Activated CD4-positive, CD25-positive, alpha-beta regulatory T cell (primary cell): ENCODE results near the gene SNAP25.

ENCODE experiments used
- DNase-seq, 4 experiments: peaks; one replicate each; lab custom pipeline; 2025; lab: John Stamatoyannopoulos, UW

The SNAP25 gene

DNA sequence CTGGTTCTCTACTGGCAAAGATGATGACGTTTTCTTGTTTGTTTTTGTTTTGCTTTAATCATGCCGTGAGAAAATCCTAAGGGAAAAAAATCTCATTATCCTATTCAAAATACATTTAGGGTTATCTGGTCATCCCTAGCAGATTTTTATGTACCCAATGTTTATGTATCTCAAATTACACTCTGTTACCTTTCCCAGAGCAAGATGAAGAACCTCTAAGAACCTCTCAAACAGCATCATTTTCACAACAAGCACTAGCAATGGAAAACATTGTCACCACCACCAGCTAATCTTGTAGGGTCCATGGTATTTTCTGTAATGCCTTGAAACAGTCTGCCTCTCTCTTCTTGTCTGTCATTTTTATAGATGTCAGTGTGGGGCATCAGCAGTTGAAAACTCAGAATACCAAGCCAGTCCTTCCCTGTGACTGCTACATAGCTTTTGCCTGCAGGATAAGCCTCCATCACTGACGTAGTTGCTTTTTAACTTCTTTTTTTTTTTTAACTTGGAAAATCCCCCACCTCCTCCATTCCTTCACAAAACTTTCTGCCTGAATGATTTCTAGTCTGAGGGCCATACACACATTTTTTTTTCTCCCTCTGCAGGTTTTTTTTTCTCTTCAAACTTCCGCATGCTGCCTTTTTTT is 2.4 kb upstream of the SNAP25 start:
- DNase-seq: no peak

DNA sequence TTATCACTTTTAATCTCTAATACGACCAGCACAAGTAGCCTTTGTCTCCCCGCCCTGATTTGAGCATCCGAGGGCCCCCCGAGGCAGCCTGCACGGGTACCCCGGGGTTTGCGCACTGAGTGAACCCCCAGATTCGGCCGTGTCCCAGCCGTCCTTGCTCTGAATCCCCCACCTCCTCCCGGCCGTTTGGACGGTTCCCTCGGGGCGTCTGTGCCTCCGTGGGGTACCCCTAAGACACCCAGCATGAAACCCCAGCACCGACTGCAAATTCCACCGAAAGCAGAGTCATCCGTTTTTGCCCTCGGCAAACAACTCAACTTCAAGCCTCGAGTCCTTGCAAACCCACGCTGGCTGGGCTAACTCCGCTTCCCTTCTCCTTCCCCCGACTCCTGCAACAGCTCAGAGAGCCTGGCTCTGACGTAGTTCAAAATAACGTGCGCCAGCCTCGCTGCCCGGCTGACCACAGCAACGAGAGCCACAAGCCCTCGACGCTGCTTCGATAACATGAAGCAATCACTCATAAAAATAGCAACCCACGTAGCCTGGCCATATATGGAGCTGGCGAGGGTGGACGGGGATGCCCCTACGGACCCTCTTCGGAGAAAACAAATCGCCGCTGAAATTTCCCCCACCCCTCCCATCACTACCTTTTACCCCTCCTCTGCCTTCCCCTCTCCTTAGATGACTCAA is 764 bp upstream of the SNAP25 start:
- DNase-seq: no peak

DNA sequence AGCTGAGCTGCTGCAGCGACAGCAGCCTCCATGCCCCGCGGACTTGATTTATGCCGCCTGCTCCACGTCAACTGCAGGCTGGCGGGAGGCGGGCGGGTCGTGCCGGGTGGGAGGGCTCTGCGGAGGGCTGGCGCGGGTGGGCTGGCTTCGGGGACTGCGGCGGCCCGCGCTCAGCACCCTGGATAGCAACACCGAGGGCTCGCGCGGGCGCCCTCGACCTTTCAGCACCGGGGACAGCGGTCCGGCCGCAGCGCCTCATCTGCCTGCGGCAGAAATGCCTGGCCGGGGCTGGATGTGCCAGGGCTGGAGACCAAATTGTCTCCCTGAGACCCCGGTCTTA is 792 bp downstream of the SNAP25 start:
- peak; percentile 3 to 27 (median 16) for DNase-seq

DNA sequence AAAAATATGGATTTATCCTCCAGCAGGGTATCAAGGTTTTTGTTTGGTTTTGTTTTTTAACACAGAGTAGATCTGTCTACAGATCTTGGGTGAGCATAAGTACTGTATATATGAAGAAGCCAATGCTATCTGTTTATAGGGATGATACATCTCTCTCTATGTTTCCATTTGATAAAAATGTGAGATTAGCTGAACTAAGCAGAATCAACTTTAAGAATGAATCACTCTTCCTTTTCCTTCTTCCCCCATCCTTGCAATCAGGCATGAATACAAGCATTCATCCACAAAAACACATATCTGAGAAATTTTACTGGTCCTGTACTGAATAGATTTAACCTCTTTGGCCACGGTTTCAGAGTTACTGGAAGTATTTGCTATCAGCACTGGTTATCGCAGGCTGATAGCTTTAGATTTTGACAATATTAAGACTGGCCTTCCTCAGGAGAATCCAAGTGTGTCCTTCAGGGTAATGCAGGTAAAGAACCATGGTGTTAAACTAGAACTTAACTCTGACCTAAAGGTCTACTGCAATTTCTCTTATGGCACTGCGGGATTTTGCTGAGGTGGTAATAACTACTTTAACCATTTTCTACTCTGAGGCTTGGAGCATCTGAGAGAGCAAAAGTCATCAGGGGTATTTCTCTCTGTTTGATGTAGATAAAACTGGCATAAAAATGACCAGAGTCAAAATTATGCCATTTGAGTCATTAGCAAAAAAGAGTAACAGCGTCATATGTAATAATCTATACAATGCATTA is 1.5 kb downstream of the SNAP25 start:
- DNase-seq: no peak

DNA sequence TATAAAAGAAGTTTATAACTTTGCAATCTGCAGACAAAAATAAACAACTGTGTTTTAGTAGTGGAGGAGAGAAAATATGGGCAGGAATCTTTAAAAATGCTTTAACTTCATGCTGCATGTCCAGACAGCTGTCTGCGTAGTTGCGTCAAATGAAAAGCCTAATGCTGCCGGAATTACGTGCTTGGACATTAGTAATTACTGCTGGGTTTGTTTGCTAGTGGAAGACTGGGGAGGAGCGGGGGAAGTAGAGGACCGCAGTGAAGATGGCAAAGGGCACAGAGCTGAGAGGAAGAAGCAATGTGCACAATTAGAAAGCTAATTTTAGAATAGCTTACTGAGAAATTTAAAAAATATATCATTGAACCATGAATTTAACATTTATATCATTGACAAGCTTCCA is 2.4 kb downstream of the SNAP25 start:
- DNase-seq: no peak

DNA sequence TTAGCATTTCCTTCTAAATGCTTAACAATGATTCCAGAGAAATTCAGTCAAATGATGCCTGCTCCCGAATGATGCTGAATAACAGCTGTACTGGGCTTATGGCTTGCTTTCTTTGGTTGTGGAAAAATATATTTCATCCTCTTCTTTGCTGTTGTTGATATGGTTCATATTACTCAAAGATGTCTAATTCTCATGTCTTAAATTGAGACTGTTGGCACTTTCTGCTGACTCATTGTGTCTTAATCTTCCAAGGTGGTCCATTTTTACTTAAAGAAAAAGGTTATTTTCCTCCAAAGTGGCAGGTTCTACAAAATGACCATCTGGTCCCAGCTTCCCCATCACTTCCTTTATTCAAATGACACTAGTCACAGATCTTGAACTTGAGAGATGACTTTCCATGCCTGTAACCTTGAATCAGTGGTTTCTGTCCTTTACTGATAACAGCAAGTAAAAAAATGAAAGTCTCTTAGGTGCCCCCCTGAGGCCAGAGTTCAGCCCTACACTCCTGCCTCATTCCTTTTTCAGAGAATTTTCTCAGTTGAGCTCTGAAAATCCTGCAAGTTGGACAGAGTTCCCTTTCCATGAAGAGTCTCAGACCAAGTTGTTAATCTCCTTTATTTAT is 6.9 kb downstream of the SNAP25 start:
- no peak for DNase-seq

DNA sequence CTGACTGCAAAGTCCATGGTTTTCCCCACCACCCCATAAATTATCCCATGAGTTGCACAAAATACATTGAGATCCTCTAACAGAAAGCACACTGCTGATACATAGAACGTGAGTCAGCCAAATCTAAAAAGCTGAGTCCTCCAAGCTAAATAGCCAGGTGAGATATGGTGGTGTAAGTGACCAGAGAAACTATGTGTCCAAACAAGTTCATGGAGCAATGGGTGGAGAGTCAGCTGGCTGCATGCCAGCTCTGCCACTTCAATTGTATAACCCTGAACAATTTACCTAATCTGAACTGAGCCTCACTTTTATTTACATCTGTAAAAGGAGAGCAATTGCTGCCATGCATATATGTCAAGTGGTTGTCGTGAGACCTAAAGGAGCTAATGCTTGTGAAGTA is 9.7 kb downstream of the SNAP25 start:
- no peak for DNase-seq

DNA sequence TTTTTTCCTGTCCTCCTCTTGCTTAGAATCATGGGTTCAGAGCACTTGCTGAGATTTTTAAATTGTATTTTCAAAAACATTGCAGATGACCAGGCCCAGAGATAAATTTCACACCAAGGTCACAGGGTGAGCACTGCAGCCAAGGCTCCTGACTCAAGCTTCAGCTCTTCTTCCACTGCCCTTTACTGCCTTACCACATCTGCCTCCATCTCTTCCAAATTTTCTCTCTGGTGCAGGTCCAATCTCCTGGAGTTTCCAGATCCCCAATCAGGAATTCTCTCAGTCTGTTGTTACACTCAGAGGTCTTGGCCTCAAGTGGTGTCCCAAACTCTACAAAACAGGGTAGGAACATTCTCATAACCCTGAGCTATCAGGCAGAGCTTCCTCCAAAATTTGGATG is 12.7 kb downstream of the SNAP25 start:
- DNase-seq: no peak

DNA sequence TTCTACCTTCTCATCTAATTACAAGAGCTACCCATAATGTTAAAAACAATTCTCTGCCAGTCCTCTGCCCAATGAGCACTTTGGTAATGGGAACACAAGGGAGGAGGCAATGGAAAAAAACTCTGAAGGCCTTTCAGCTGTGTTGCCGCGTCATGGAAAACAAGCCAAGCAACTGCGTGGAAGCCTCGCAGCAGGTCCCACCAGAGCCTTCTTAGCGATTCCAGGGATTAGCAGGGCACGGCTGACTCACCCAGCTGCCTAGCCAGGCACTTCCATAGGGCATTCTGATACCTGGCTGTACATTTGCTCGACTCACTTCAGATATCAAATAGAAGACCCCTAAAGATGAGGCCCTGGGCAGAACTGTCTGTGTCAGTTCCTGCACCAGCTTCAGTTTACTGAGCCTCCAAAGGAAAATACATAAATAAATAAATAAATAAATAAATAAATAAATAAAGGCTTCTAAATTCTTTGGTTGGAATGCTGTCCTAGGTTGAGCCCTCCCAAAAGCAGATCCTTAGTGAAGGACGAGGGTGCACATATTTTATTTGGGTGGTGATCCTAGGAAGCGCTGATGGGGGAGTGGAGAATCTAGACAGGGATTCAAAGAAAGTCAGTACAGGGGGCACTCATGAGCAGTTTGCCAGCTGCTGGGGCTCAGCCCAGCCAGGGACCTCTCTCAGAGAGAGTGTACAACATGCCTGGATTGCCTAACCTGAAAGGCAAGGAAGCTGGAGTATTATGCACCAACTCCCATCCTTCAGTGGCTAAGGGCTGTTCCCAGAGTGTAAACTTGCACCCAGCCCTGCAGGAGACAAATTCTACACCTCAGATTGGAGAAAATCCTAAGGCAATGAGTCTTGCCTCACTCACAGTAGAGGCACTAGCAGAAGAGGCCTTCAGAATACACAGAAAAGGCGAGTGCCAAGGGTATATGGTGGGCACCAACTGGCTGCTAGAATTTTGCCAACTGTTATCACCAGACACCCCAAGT is 18.2 kb downstream of the SNAP25 start:
- no peak for DNase-seq

DNA sequence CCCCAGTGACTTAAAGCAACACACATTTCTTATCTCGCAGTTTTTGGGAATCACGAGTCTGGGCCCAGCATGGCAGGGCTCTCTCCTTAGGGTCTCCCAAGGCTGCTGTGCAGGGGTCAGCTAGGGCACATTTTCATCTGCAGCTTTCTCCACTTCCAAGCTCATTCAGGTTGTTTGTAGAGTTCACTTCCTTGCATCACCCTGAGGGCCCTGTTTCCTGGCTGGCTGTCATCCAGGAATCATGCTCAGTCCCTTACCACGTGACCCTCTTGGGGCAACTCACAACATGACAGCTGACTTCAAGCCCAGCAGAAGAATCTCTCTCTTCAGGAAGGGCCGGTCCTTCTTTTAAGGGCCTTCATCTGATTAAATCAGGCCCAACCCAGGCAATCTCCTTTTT is 21.3 kb downstream of the SNAP25 start:
- no peak for DNase-seq

DNA sequence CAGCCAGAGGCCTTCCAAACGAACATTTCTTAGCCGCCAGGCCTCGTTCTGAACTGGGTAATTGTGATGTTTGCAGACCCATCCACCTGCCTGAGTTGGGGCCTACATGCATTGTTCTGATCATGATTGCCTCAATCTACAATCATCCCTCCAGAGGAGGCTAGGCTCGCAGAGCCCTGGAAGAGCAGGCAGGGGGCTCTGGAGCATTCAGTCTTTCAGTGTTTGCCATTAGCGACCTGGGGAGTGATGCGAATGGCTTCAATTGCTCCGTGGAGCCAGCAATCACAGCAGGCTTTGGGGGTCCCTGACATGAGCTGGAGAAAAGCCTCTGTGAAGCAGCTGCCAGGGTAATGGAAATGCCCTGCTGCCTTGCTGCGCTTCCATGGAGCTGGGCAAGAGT is 22.0 kb downstream of the SNAP25 start:
- no peak for DNase-seq

DNA sequence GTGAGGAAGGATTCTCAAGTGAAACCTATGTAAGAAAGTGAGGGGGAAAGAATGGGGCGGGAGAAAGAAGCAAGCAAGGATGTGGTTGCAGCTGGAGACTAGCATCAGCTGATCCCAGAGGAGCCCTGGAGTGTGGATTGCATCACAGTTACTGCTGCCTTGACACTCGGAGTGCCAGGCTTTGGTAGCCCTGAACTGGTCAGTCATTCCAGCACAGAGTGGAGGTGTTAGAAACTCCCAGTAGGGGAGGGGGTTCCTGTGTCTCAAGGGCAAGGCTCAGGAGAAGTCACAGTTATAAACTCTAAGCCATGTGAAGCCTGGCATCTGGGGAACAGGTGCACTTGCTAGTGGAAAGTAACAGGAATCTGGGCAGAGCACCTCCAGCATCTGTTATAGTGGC is 23.5 kb downstream of the SNAP25 start:
- DNase-seq: no peak

DNA sequence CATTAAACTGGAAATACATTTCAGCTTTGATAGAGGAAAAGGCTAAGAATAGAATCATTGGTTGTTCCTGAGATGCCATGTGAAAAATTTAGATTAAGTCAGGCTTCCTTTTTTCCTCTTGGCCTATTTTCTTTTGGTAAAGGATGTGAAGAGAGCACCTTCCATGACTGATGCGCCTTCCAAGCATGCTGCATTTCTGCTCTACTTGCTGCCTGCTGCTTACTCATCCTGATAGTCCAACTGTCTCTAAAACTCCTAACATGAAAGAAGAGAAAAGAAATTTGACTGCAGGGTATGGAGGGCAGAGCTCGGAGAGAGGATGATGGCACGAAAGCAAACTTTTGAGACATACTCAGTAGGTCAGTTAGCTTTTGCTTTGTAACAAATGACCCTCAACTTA is 28.8 kb downstream of the SNAP25 start:
- DNase-seq: no peak

DNA sequence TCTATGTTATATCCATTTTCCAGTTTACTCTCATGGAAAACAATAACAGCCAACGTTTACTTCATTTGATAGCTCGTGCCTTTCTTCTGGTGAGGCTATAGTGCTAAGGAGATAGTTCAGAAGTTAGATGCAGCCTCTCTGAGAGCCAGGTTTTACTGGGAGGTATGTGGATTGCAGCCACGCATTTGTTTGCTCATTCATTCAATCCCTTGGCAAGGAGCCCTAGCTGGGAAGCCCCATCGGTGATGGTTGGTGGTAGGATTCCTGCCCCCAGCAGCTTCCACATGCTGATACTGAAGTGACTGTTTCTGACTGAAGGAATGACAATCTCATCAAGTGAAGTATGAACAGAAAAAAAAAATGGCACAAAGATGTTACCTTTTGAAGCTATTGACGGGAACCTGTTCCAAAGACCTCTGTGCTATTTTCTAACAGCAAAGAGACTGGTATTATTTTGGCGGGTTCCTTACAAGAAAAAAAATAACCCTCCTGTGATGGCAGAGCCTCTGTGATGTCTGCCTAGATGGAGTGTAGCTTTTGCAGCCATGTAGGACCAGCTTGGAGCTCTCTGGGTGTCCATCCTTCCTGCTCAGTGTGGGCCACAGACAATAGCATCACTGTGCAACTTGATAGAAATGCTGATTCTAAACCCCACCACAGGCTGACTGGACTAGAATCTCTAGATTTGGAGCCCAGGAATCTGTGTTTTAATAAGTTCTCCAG is 30.6 kb downstream of the SNAP25 start:
- no peak for DNase-seq

DNA sequence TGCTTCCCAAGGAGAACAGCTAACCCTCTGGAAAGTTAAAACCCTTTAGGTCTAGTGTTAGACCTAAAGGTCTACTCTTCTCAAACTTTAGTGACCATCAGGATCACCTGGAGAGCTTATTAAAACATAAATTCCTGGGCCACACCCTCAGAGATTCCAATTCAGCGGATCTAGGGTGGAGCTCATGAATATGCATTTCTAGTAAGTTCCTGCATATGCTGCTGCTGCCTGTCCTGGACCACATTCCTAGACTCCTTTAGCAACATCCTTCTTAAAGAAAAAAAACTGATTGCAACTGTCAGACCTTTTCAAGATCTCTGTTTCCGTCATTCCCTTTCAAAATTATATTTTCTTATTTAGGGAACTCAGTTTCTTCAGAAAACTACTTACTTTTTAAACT is 31.2 kb downstream of the SNAP25 start:
- no peak for DNase-seq

DNA sequence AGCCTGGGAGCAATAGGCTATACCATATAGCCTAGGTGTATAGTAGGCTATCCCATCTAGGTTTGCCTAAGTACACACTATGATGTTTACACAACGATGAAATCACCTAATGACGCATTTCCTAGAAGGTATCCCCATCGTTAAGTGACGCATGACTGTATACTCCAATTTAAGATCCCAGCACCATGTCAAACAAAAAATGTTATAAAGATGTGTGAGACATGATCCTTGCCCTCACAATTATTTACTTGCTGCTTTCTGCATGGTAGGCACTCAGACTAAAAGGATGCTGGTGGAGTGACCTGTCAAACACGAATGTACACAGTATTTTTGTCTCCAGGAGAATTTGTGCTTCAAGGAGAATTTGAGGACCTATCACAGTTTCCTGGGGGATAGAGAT is 32.3 kb downstream of the SNAP25 start:
- no peak for DNase-seq

DNA sequence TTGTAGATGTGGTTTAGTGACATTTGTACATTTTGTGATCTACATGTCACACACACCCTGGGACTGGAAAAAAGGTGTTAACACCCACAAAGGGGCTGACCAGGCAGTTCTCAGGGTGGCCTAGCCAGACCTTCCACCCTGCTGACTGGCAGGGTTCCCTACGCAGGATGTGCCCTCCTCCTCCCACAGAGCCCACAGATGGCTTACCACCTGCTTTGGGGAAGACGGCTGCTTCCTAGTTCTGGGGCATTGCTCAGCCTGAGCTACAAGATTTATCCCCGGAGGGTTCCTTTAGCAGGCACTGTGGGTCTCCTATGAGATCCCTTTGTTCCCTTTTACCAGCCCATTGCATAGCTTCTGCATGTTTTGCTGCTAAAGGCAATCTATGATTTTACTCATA is 35.1 kb downstream of the SNAP25 start:
- no peak for DNase-seq

DNA sequence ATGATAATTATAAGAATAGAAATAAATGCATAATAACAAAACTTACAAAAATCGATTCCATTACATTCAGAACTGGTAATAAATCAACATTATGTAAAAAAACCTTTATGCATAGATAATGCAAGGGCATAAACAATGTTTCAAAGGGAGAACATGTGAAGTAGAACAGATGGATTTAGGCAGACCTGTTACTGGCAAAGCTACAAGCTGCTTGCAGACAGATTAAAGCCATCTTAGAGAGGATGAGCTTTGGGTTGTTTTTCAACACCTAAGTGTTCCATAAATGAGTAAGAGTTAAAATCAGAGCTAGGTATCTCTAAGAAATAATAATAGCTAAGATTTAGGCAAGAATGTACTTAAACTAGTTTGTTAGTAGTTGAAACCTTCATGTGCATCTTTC is 37.2 kb downstream of the SNAP25 start:
- no peak for DNase-seq

DNA sequence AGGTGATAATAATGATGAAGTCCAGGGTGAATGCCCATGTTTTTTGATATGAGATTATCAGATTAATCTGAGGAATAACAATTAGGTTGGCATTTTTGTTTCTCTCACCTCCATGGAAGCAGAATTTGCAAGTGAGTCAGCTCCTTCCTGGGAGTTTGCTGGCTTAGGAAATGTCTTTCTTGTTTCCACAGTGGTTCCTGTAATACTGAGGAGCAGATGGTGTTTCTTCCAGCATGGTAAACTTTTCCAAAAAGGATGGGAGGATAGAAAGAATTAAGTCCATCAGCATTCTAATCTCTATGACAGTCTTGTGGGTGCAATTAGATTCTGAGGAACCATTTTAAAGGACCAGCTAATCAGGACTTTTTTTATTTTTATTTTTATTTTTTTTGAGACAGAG is 40.5 kb downstream of the SNAP25 start:
- no peak for DNase-seq

DNA sequence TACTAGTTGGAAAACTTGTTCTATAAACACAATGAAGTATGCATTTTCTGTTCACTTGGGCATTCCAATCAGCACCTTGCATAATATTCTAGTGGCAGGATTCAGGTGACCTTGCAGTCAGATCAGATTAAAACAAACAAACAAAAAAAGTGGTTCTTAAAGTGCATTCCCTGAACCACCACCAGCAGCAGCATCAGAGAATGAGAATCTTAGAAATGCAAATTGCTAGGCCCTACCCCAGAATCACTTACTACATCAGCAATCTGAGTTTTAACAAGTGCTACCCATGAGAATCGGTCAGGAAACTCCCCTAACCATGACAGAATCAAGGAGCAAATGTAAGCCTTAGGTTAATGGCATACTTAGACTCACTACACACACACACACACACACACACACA is 41.7 kb downstream of the SNAP25 start:
- no peak for DNase-seq

DNA sequence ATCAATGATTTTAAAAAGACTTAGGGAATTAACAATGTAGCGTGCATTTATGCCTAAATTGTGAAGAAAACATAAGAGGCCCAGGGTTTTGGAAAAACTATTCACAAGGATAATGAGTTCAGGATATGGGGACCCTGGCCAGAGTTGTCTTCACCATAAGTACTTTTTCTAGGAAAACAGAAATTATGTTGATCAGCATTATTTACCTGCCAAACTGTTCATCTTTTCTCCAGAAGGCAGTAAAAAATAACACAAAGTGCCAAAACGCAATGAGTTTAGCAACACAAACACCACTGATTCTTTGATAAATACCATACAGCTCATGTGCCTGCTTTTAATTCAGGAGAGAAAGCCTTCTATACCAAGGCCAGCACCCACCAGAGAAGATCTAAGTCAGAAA is 43.1 kb downstream of the SNAP25 start:
- DNase-seq: no peak
